ENCODE measurements around the gene NELL1.

- TF ChIP-seq POLR2A (IDR thresholded peaks at IDR 0.05): no peak
- no peak for TF ChIP-seq CTCF (IDR thresholded peaks at IDR 0.05)
Observed at GRCh38 chr11:20760811-20761210, 91.4 kb downstream of the NELL1 start.
